ENCODE data around the gene PTBP3.
"Not testable (repeated sequence)": the region's sequence is repeated elsewhere in the genome, so short reads cannot be mapped to it uniquely, and the experiment has no call there.

The PTBP3 gene, protein sequence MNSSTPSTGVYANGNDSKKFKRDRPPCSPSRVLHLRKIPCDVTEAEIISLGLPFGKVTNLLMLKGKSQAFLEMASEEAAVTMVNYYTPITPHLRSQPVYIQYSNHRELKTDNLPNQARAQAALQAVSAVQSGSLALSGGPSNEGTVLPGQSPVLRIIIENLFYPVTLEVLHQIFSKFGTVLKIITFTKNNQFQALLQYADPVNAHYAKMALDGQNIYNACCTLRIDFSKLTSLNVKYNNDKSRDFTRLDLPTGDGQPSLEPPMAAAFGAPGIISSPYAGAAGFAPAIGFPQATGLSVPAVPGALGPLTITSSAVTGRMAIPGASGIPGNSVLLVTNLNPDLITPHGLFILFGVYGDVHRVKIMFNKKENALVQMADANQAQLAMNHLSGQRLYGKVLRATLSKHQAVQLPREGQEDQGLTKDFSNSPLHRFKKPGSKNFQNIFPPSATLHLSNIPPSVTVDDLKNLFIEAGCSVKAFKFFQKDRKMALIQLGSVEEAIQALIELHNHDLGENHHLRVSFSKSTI

DNA sequence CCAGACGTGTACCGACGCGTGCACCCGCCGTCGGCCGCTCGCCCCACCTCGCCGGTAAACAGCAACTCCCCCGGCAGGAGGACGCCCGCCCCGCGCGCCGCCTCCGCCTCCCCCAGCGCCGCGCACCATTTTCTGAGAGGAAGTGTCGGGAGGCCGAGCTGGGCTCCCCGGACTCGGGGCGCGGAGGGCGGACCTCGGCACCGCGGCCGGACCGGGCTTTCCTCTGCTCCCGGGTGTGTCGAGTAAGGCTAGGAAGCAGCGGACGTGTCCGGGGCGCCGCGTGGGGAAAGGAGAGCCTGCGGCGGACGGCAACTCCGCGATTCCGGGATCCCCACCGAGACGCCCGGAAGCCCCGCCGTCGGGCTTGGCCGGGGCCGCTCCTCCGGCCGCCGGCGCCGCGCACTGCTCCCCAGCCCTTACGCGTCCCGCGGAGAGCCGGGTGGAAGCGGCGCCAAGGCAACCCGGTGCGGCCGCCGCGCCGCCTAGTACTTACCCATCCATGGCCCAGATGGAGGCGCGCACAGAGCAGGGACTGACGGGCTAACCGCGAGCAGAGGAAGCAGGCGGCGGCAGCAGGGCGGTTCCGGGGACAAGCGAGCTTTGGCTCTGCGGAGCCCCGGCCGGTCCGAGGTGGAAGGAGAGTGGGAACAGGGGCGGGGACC lies at the start of gene PTBP3:
TSS of gene PTBP3 (minus strand) at position 643 of the 662 bp plus-strand sequence. CDS start 35,754 bp downstream, outside the sequence.
- peak; percentile 37 to 64 (median 56) for DNase-seq (ENCODE audit: low read depth in 3 of 3, low spot score in 1 of 3)

DNA sequence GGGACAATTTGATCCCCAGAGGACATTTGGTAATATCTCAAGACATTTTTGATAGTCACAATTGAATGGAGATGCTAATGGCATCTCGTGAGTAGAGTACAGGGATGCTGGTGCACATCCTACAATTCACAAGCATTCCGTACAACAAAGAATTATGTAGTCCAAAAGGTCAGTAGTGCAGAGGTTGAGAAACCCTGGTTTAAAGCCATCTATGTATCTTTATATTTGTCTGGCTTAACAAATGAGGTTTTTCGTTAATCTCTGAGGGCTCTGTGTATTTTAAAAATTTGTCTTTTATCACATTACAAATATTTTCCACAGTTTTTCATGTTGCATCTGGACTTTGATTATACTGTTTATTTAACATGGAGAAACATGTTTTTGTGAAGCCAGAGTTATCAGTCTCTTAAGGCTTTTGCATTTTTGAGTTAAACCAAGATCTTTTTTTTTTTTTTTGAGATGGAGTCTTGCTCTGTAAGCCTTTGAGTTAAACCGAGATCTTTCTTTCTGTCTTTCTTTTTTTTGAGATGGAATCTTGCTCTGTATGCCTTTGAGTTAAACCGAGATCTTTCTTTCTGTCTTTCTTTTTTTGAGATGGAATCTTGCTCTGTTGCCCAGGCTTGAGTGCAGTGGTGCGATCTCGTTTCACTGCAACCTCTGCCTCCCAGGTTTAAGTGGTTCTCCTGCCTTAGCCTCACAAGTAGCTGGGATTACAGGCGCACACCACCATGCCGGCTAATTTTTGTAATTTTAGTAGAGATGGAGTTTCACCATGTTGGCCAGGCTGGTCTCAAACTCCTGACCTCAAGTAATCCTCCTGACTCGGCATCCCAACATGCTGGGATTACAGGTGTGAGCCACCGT lies 49.3 kb upstream of the PTBP3 start:
- no peak for DNase-seq (ENCODE audit: low read depth in 3 of 3, low spot score in 1 of 3)

DNA sequence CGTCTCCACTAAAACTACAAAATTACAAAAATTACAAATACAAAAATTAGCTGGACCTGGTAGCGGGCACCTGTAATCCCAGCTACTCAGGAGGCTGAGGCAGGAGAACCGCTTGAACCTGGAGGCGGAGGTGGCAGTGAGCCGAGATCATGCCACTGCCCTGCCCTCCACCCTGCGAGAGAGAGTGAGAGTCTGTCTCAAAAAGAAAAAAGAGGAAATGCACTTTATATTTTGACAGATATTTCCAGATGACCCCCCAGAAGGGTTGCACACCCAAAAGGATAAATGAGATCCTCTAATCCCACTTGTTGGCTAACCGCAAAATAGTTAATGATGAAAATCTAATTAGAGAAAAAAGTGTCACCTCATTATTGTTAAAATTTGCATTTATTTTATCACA lies 48.6 kb upstream of the PTBP3 start:
- no peak for DNase-seq (ENCODE audit: low read depth in 3 of 3, low spot score in 1 of 3)

DNA sequence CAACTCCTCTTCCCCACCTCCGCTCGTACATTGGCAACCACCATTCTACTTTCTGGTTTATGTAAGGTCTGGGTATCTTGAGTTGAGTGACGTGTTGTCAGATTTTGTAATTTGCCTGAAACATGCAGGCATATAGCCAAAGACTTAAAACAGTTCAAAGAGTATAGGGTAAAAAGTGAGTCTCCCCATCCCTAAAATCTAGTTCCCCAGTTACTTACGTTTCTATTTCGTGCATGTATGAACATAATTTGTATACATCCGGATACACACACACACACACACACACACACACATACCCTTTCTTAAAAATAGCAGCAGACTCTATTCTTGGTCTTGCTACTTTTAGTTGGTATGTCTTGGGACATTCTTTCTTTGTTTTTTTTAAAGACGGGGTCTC lies 47.4 kb upstream of the PTBP3 start:
- DNase-seq (ENCODE audit: low read depth in 3 of 3, low spot score in 1 of 3): no peak

- no peak for DNase-seq (ENCODE audit: low read depth in 3 of 3, low spot score in 1 of 3)
Observed at GRCh38 chr9:112380102-112380824, 46.8 kb upstream of the PTBP3 start, which contains the start of gene HSDL2. HSDL2 (plus strand) TSS chr9:112380108; CDS start chr9:112380164, 56 bp downstream.

DNA sequence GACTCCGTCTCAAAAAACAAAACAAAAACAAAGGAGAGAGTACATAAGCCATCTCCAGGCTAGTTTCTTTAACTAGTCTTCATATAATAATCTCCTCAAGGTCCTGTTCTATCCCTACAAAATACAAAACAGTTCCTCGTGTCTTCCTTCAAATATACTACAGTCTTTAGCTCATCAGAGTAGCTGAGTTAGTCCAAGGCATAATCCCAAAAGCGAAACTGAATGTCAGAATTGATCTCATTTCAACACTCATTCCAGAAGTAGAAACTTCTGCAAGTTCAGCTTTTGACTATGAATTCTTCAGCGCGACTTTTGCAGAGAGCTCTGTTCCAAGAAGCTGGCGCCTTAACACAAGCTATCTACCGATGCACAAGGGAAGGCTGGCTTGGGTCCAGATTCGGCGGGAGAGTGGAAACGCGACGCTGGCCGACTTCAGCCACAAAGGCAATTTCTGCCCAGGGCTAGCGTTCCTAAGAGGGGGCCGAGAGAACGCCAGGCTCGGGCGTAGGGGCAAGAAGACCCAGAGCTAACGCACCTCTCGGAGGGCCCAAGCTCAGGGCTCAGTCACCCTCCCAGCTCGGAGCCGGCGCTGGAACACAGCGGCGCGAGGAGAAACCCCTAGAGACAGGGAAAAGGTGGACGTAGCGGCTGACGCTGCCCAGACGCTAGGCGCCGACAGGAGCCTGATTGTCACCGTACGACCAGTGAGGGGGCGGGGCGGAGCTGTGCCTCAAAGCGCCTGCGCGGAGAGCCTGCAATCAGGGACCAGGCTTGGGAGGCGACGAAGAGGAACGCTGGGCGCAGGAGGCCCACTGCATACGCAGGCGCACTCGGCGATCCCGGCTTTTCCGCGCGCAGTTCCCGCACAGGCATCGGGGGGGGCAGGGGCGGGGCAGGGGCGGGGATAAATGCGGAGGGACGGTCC lies 46.0 kb upstream of the PTBP3 start:
- peak; percentile 92 to 96 (median 93) for DNase-seq (ENCODE audit: low read depth in 3 of 3, low spot score in 1 of 3)

DNA sequence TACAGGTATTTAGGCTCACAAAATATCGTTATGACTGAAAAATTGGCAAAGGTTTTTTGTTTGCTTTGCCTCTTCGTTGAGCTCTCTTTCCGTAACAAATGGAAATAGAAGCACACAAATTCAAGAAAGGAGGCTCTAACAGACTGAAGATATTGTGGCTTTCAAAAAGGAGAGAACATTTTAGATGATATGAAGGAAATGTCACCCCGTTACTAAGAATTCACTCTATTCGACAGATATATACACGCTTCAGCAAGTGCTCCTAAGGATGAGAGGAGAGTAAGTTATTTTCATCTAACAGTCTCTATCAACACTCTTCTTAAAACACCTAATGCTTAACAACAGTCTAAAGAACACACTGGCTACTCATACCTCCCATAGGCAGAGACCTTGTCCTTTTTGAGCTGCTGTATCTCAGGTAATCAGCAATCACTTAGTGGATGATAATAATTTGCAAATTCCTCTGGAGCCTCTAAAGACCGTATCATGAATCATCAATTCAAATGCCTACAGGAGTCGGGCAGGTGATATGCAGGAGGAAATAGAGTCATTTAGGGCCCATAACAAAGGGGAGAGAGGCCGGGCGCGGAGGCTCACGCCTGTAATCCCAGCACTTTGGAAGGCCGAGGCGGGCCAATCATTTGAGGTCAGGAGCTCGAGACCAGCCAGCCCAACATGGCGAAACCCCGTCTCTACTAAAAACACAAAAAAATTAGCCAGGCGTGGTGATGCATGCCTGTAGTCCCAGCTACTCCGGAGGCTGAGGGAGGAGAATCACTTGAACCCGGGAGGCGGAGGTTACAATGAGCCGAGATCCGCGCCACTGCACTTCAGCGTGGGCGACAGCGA lies 45.1 kb upstream of the PTBP3 start:
- no peak for DNase-seq (ENCODE audit: low read depth in 3 of 3, low spot score in 1 of 3)

GRCh38 chr9:112377684-112378327 lies 44.4 kb upstream of the PTBP3 start:
- DNase-seq (ENCODE audit: low read depth in 3 of 3, low spot score in 1 of 3): no peak

DNA sequence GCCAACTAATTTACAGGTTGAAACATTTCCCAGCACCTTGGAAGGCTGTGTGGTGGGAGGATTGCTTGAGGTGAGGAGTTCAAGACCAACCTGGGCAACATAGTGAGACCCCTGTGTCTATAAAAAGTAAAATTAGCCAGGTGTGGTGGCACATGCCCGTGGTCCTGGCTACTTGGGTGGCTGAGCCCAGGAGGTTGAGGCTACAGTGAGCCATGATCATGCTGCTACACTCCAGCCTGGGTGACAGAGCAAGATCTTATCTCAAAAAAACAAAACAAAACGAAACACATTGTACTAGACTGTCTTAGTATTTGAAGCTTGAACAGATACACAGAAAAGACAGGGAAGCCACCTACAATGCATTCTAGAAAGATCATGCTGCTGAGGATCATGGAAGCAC lies 43.7 kb upstream of the PTBP3 start:
- DNase-seq (ENCODE audit: low read depth in 3 of 3, low spot score in 1 of 3): no peak

DNA sequence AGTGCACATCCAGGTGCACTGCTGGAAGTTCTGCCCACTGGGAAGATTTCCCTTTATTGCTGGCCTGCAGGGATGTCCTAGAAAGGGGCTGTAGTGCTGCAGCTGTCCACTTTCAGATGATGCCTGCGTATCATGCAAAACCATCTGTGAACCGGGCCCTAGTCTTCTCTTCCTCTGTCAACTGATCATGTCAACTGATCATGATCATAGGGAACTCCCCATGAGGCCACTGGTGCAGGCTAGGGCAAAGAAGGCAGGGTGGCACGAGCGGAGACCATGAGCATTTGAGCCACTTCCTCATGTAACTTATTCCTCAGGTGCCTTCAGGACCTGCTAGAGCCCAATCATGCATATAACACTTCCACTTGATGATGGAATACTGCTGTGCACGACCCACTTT lies 41.9 kb upstream of the PTBP3 start:
- no peak for DNase-seq (ENCODE audit: low read depth in 3 of 3, low spot score in 1 of 3)

DNA sequence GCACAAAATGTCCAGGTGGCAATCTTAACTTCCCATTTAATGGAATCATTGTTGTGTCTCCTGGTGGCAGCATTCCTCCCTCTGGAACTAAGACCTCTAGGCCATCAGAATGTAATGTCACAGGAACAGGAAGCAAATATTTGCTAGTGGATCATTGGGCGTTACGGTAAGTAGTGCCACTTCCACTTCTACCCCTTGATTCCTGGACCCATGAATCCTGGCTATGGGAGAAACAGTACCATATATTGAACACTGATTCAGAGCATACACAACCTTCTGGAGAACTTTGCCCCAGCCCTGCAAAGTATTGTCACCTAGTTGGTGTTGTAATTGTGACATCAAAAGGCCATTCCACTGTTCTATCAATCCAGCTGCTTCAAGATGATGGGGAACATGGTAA lies 40.8 kb upstream of the PTBP3 start:
- DNase-seq (ENCODE audit: low read depth in 3 of 3, low spot score in 1 of 3): not testable (repeated sequence)

GRCh38 chr9:112373666-112374065 lies 40.2 kb upstream of the PTBP3 start:
- DNase-seq (ENCODE audit: low read depth in 3 of 3, low spot score in 1 of 3): not testable (repeated sequence)

DNA sequence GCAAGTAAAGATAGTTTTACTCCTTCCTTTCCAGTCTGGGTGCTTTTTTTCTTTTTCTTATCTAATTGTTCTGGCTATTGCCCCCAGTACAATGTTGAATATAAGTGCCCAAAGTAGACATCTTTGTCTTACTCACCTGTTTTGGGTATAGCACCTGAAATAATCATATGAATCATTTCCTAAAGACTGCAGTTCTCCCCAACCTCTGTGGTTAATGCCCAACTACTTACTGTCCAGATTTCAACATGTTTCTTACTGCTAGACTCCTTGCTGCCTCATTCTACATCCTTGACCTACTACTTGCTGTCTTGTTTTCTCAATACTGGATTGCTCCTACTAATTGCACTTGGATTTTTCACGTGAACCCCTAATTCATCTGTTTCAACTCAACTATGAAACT lies 37.6 kb upstream of the PTBP3 start:
- DNase-seq (ENCODE audit: low read depth in 3 of 3, low spot score in 1 of 3): no peak

DNA sequence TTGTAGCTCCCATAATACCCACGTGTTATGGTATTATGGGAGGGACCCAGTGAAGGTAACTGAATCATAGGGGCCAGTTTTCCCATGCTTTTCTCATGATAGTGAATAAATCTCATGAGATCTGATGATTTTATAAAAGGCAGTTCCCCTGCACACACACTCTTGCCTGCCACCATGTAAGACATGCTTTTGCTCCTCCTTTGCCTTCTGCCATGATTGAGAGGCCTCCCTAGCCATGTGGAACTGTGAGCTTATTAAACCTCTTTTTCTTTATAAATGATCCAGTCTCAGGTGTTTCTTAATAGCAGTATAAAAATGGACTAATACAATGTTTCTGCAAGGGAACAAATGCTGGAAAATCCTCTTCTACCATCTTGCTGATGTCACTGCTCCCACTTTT lies 36.4 kb upstream of the PTBP3 start:
- DNase-seq (ENCODE audit: low read depth in 3 of 3, low spot score in 1 of 3): no peak

DNA sequence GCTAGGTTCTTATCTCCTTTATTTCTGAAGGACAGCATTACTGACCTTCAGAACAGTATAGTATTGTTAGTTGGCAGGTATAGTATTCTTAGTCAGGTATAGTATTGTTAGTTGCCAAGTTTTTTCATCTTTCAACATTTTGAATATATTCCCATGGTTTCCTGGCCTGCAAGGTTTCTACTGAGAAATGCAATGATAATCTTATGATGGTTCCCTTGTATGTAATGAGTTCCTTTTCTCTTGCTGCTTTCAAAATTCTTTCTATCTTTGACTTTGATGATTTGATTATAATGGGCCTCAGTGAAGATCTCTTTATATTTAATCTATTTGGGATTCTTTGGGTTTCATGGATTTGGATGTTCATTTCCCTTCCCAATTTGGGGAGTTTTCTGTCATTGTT lies 34.0 kb upstream of the PTBP3 start:
- no peak for DNase-seq (ENCODE audit: low read depth in 3 of 3, low spot score in 1 of 3)

DNA sequence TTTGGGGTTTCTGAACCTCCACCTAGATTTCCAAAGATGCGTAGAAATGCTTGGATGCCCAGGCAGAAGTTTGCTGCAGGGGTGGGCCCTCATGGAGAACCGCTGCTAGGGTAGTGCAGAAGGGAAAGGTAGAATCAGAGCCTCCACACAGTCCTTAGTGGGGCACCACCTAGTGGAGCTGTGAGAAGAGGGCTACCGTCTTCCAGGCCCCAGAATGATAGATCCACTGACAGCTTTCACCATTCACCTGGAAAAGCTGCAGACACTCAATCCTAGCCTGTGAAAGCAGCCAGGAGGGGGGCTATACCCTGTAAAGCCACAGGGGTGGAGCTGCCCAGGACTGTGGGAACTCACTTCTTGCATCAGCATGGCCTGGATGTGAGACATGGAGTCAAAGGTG lies 33.2 kb upstream of the PTBP3 start:
- no peak for DNase-seq (ENCODE audit: low read depth in 3 of 3, low spot score in 1 of 3)

- not testable (repeated sequence) for DNase-seq (ENCODE audit: low read depth in 3 of 3, low spot score in 1 of 3)
Observed at GRCh38 chr9:112365257-112365656, 31.8 kb upstream of the PTBP3 start.

DNA sequence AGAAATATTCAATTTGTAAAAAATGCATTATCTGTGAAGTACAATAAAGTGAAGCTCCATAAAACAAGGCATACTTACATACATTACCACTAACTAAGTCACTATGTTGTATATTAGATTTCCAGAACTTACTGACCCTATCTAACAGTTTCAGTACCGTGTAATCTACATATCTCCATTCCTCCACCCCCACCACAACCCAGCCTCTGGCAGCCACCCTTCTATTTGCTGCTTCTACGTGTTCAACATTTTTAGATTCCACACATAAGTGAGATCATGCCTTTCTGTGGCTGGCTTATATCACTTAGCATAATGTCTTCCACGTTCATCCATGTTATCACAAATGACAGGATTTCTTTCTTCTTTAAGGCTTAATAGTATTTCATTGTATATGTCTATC lies 31.3 kb upstream of the PTBP3 start:
- no peak for DNase-seq (ENCODE audit: low read depth in 3 of 3, low spot score in 1 of 3)
